HG03565 (cell line): ENCODE data around the gene PRDM15.

ENCODE experiments used
- ATAC-seq: cut with Tn5 transposase; IDR thresholded peaks from one replicate; pipeline ENCODE4 v1.9.1; 2021; ENCODE audit warnings: mild to moderate bottlenecking, moderate library complexity; ENCODE audit not compliant: unreplicated experiment

The PRDM15 gene

DNA sequence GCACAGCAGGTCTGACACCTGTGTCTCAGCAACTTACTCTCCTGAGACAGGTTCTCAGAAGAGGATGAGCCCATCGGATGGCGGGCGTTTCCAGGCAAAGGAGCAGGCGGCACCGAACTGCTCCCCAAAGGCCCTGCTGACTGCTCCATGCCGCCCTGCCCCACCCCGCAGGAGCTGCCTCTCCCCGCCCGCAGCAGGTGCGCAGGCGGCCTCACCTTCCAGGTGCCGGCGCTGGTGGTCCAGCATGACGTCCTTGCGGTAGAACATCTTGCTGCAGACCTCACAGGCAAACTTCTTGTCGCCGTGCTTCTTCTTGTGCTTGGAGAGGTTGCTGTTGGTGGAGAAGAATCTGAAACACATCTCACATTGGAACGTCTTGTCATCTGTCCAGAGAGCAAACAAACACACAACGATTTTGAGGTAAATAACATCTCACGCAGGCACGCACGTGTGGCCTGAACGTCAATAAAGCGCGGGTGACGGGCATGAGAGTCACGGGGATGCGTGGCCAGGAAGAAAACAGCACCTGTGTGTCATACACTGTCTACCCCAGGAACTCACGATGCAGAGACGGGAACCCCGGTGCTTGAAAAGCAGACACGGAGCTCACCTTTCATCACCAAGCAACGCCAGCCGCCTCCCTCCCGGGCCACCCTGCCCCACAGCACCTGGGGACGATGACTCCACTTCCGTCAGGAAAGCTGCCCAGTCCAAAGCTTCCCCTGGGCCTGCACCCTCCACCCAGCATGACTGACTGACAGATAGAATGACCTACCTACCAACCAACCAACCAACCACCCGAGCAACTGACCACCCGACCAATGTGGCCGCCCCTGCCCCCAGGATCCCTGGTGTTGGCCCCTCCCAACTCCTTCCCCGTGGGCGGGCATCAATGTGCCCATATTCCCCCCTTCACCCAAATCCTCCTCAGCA lies 50.9 kb downstream of the PRDM15 start:
- no peak for ATAC-seq

DNA sequence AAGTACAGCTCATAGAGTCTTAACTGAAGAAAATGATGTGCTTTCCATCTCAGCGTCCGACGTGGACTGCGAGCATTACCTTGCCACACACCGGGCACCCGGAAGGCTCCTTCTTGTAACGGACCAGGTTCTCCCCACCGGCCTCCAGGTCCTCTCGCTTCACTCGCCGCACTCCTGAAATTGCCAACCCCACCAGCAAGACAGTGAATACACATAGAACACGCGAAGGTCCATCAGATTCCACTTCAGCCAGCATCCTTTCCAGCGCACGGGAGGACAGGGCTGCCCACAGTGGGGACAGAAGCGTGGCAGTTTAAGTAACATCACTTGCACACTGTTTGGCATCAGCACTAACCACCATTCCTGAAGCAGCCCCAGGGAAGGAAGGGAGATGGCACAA lies 53.3 kb downstream of the PRDM15 start:
- ATAC-seq, result no peak

DNA sequence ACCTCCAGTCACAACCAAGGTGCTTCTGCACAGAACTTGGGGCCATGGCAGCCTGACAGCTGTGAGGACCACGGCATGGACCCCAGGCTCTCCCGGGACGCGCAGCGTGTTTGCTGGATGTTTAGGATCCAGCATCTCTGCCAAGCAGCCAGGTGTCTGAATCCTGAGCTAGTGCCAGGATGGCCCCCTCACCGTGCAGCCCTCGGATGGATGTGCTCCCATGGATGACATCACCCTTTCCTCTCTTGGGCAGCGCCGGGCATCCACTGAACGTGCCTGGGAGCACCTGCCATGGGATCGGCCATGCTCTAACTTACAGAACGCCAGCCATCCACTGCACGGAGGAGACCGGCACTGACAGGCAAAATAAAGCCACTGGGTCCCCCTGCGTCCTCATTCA lies 53.9 kb downstream of the PRDM15 start:
- ATAC-seq, result no peak

DNA sequence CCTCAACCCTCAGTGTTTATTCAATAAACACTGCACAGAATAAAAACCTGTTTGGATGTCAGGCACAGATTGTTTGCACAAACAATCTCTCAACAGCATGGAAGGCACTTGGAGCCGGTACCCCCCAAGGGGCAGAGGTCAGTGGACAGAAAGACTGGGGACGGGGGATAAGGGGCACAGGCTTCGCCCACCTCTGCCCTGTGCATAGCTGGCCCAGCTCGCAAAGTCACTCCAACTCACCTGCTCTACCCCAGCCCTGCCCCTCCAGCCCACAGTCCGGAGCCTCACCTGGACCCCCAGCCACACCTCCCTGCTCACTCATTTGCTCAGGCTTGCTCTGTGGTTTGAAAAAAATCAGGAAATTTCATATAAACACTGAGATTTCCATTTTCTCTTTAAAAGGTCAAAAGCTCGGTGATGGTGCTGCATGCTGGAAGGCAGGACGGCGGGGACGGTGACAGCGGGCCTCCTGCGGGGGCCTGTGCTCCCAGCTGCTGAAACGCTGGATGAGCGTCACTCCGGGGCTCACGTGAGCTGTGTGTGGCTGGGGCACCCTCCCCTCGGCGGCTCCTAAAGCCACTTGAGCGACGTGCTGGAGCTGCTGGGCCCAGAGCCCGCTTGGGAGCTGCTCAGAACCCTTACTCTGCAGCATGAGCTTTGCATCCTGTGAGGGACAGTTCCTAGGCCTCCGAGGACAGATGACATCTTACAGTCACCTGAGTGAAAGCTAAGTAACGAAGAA lies 54.5 kb downstream of the PRDM15 start:
- no peak for ATAC-seq

DNA sequence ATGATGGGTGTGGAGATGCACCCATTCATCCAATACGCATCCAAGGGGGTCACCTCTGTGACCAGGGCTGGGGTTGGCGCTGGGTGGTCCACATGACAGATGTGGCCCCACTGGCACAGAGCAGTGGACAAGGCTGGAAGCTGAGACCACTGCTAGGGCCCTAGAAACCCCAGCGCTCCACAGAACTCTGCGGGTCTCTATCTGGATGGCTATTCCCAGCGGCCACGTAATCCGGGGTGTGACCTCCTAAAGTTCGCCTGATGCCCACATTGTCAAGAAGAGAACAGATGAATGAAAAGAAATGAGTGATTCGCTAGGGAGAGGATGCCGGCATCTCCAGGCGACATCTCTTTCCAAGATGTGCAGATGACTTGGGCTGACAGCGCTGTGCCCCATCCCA lies 55.2 kb downstream of the PRDM15 start:
- ATAC-seq, result no peak

DNA sequence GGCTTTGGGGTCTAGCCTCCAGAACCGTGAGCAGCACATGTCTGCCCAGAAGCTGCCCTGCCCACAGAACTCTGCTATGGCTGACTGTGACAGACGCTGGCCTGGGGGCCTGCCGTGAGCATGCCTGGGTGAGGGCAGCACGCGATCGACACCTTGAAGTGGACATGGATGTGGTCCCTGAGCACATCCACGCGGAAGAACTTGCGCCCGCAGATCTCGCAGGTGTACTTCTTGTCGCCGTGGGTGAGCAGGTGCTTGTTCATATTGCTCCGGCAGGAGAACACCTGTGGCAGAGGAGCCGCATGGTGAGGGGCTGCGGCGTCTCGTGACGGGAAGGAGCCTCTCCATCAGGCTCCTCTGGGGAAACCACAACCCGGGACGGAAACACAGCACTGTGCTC lies 56.0 kb downstream of the PRDM15 start:
- no peak for ATAC-seq

DNA sequence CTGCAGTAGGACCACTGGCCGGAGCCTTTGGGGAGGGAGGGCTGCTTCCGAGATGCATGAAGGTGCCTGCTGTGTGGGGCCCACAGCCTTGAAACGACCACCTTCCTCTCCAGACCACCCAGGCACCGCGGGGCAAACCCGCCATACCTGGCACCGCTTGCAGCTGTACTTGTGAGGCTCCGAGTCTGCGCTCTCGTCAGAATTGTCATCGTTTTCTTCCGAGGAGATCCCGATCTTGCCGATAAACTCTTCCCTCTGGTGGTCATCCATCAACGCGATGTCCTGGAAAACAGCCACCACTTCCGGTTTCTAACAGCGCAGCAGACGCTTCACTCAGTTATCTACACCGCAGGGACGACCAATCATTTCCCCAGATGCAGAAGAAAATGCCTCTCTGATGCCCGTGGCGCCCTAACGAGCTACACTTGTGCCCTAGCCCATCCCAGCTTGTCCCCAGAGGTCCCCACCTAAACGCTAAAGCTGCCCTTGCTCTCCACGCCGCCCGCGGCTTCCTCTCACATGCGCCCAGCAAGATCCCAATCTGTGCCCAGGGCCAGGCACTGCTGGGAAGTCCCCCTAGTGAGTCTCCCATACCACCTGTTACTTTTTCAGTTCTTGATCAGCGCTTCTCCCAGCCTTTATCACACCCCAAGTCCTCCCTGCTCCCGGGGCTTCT lies 57.2 kb downstream of the PRDM15 start:
- ATAC-seq, result no peak

DNA sequence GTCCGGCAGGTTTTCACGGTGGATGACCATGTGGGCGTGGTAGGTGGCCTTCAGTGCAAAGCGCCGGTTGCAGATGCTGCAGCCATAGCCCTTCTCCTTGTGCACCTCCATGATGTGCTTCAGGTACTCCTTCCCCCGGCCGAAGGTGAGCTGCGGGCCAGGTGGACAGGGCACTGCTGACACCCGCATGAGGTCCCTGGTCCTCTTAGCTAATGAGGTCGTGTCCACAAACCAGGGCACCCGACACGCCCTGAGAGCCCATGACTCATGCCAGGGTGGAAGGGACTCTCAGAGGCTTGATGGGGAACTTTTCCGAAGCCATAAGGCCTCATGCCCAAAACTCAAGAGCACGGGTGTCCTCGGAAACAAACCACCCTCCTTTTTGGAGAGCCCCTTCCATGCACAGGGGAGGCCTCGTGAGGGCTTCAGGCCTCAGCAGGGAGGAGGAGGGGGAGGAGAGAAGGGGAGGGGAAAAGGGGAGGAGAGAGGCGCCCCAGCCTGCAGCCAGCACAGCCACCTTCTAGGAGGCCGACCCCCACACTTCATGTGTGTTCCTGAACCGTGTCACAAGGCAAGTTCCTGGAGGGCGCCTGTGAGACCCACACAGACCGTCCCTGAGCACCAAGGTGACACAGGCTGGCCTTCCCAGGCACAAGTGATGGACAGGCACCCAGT lies 57.9 kb downstream of the PRDM15 start:
- ATAC-seq, result no peak

DNA sequence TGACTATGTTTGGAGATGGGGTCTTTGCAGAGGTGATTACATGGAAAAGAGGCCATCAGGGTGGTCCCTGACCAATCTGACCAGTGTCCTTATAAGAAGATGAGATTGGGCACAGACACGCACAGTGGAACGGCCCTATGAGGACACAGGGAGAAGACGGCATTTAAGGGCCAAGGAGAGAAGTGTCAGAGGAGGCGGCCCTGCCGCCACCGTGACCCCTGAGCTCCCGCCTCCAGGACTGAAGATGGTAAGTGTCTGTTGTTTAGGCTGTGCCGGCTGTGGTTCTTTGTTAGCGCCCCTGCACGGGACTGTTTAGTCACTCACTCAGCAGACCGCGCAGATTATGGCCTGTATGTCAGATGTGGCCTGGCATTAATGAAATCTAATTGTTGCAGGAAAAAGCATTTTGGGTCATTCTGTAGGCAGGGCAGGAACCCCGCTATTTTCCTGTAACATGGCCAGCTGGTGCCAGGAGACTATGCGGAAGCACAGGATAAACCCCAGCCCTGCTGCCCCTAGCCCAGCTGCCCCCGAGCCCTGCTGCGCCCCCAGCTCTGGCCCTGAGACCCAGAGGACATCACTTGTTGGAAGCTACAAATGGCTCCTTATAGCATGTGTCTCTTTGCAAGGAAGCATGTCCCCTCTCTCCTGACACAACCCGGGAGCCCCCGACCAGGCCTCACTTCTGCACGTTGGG lies 58.6 kb downstream of the PRDM15 start:
- no peak for ATAC-seq

DNA sequence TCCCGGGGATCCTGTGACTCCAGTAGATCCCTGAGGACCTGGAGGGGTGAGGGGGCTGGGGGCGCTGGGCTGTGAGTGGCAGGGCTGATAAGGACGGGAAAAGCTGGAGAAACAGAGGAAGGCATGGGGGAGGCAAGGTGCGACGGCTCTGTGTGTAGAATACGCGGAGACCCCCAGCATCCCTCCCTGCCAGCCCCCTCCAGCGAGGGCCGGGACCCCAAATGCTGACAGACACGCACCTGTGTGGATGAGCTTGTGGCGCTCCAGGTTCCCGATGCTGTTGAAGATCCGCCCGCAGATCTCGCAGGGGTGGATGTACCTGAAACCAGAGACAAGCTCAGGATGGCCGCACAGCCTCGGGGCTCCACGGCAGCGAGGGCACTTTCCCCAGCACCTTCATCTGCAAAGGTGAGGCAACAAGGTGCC lies 59.3 kb downstream of the PRDM15 start:
- no peak for ATAC-seq

DNA sequence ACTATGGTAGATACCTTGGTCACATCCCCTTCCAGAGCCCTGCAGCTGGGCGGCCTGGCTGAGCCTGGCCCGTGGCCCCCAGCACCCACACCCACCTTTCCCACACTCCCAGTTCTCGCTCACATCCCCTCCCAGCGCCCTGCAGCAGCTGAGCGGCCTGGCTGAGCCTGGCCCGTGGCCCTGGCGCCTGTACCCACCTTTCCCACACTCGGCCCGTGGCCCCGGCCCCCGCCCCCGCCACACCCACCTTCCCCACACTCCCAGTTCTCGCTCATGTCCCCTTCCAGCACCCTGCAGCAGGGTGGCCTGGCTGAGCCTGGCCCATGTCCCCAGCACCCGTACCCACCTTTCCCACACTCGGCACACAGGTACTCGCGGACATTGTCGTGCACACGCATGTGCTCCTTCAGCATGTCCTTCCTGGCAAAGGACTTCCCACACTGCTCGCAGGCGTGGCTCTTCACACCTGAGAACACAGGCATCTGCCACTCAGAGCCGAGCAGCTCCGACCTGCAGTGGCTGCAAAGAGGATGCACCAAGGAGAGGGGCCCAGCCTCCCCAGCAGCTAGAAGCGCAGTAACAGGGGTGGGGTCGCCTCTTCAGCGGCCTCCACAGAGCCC lies 59.8 kb downstream of the PRDM15 start:
- ATAC-seq, result no peak

DNA sequence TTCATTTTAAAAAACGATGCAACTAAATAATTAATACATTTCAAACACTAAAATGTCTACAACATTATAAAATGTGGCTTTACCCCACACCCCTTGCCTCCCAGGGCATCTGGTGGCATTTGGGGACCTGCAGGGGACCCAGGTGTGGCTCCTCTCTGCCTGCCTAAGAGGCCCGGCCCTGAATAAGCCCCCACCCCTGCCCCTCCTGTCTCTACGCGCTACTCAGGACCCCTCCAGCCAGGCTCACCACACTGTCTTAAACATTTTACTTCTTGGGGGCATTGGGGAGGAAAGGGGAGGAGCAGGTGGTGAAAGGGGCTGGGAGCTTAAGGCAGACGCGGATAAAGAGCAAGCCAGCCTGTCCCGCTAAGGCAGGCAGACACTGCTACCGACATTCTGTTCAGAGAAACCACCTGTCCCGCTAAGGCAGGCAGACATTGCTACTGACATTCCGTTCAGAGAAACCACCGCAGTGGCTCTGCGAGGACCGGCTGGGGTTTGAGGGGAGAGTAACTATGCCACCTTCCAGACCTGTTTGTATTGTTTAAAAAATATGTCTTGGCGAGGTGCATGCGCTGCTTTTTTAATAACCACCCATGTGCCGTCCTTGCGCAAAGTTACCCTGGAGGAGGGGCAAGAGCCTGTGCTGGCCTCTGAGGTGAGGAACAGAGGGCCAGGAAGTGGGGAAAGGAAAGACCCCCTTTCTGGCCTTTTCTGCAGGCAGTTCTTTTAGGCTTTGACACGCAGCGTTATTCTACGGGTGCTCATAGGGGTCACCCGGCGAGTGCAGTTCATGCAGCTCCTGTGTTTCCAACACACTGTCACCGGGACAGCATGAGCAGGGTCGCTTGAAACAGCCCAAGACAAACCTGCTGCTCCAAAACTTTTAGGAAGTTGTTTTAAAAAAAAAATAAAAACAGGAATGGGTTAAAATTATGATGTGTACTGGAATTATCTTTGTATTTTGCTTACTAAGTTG lies 61.0 kb downstream of the PRDM15 start:
- no peak for ATAC-seq

DNA sequence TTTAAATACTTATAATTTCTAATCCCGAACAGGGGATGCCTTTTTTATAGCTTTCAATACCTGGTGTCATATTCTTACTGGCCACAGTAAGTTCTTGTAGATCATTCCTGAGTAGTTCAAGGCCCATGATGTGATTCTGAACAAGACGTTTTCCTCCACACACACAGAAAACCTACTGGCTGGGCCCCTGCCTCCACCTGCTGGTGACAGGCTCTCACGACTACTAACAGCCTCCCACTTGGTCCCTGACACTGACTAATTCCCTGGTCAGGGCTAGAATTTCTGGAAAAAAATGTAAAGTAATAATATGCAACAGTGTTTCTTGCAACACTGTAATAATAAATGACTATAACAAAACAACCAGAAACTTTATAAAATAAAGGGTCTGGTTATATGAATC lies 61.9 kb downstream of the PRDM15 start:
- no peak for ATAC-seq

DNA sequence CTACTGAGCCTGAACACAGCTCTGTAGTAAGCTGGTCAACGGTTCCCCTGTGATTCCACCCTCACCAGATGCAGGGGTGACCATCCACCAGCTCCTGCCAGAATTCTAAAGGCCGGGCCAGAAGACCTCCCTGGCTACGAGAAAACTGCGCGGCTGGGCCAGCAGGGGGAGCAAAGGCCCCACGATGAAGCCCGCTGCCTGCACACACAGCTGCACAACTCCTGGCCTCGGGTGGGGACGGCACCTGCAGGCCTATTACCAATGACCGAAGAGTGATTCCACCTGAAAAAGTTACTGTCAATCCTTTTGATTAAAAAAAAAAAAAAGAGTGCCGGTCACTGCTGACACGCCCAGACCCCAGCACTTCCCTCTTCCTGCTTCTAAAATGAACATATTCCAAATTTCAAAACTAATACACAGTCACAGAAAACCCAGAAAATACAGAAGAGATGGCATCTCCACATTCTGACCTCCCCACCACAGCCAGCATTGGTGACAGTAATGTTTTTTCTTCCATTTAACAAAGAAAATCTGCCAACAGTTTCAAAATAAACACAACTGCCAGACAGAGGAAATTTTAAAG lies 62.5 kb downstream of the PRDM15 start:
- no peak for ATAC-seq

DNA sequence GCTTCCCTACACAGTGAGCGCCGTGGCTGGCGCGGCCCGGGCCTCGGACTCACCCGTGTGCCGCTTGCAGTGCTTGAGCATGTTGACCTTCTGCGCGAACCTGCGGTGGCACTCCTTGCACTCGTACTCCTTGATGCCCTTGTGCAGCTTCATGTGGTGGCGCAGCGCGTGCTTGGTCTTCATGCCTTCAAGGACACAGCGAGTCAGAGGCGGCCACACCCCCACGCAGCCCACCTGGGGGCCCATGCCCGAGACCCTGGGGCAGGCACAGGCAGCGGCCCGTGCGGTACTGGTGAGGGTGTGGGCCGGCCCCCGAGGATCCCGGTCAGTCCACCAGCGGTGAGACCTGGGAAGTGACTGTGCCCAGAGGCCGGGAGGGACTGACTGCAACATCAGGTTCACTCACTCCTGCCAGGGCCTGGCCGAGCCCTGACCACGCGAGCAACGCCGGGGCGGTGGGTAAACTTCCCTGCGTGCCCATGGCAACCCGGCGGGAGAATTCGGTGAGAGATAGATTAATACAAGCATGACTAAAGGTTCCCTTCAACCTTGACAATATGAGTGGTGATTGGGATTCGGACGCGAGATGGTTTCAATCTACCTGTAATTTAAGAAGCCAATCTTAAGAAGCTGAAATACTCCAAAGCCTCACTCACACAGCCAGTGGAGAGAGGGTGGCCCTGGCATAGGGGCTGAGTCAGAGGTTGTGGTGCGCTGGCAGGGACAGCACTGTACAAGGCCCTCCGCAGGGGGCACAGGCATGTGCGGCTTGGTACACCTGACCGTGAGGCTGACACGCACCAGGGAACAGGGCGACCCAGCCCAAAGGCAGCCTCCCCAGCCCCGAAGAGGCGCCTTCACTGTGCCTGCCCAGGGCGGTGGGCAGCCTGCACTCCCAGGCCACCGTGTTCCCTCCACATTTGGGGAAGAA lies 63.2 kb downstream of the PRDM15 start:
- ATAC-seq, result no peak

DNA sequence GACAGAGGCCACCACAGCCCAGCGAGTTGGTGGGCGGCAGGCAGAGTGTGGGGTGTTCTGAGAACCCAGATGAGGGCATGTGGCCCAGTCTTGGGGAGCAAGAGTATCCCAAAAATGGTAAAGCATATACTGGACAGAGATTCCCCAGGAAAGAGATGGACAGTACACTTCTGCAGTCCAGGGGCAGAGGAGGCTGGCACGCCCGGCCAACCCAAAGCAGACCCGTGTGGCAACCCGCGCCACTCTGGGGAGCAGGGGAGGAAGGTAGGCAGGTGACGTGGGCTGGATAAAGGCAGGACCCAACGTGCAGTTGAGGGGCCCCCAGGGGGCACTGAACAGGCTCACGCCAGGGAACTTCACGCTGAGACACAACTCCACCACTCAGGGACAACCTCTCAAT lies 65.9 kb downstream of the PRDM15 start:
- ATAC-seq, result no peak

DNA sequence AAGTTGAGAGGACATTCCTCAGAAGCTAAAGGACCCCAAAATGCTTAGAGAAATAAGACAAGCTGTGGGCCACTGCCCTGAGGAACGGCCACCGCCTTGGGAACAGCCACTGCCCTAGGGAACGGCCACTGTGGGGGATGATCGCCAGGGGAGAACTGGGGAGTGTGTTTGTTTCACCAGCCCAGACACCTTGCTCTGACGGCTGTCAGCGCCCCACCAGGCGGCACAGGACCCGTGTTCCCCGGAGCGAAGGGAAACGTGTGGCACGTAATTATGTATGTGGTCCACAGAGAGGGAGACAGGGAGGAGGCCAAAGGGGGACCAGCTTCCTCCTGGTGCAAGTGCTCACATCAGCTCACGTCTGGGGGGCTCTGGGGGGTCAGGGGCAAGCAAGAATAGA lies 66.5 kb downstream of the PRDM15 start:
- no peak for ATAC-seq

DNA sequence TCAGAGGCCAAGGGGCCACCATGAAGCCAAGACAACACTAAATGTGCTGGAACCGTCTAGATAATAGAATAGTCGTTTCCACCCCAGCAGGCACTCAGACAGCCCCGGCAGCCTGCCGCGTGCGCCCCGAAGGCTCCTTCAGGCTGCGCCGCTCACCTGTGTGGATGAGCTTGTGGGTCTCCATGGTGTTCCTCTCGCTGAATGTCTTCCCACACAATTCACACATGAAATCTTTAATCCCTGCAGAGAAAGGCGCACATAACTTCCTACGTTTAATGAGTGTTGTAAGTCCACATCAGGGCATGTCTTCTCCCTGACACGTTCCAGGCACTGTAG lies 68.6 kb downstream of the PRDM15 start:
- ATAC-seq, result no peak
